ELF-1 (cell line): Measurements from ENCODE around the gene TMEM126B.

Experiments
- DNase-seq: peaks from one replicate; pipeline ENCODE4 v3.0.0-alpha.2; 2016; ENCODE audit warnings: low read depth, low spot score

TMEM126B gene

DNA sequence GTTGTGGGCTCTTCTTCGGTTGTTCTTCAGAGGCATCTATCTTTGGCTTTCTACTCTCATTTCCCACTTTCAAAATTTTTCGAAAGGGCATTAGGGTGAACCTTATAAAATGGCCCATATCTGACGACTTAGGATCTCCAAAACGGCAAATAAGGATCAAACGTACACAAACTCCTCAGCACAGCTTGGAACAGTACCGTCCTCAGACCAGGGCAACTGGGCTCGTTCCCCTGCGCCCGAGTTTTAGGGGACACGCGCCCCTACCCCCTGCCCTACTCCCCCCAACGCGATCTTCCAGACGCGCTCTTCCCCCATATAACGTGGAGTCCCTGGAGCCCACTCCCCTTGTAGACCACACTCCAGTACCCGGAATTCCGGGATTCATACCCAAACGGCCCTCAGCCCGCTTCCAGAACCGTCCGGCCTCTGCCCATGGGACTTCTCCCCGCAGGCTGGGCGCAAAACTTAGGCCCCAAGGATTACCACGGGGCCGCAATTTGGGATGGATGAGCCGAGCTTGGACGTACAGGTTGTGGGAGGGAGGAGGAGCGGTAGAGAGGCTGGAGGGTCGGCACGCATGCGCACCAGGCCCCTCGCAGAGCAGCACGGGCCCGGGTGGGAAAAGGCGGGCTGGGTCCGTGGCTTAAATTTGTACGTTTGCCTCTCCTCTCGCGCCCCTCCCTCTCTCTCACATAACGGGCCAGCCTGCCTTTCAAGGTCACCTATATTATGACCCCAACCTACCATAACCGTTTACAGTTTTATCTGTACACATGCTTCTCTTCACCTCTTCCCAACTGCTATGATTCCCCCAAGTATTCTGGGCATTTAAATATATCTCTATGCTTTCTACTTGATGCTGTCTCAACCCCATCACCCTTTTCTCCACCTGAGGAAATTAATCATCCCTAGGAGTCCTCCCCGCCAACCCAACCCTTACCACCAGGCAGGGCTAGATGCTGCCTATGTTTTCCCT, 54.2 kb downstream of the TMEM126B start:
- no peak for DNase-seq

- peak; percentile 18 for DNase-seq
Measured at GRCh38 chr11:85685125-85685819, 56.9 kb downstream of the TMEM126B start.

DNA sequence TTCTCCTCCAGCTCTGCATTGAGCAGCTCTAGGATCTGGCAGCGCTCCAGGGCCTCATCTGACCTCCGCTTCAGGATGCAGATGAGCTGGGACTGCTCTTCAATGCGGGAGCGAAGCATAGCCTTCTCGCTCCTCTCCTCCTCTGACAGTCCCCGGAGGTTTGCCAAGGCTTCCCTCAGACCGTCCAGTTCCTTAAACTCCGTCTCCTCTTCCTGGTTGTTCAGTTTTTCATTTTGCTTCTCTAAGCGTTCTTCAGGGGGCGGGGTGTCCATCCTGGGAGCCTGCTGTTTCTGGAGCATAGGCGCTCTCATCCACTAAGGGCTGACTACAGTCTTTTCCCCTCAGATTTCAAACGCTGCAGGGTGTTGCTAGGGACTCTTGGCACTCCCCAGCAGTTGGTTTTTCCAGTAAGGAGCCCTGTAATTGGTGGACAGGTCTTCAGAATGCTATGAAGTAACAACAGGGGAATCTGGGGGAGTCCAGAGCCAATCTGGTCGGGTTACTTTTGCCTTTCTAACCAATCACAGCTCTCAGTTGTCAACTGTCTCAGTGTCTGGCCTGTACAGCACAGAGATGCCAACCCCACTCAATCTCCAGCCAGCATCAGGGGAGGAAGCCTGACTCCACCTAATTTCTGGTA, 57.5 kb downstream of the TMEM126B start, which contains the start of gene CCDC89:
TSS of gene CCDC89 (minus strand) at position 376 of the 640 bp plus-strand sequence. CDS start at position 311, 65 bp downstream.
- peak; percentile 23 for DNase-seq
